PC-3 (cell line): ENCODE data around the gene DIP2C. TPM values are rescaled to one million over a fixed set of nuclear protein-coding genes. Genes with fewer than 3 reads are reported as not detected.

ENCODE experiments used
- ATAC-seq: fragments of 200-7000 bp; cut with Tn5 transposase; 2 replicates; pipeline ENCODE4 v1.9.1; 2020; ENCODE audit warnings: mild to moderate bottlenecking, moderate library complexity
- BruUV-seq: library from RNA; stranded (reverse); fragments of 400-500 nt; replicated peaks from 2 replicates; lab custom pipeline; 2021; lab: Mats Ljungman, UMichigan
- CTCF ChIA-PET: fragments of 300-600 bp; sonication (Branson Sonifier 250); formaldehyde crosslinking; loops from one replicate; lab custom pipeline; 2022; ENCODE audit warnings: antibody characterized with exemption; lab: Charles Lee
- POLR2A ChIA-PET: fragments of 300-600 bp; sonication (Branson Sonifier 250); formaldehyde crosslinking; loops from one replicate; lab custom pipeline; 2022; ENCODE audit warnings: antibody characterized with exemption; ENCODE audit not compliant: unreplicated experiment; lab: Charles Lee
- DNase-seq: peaks from one replicate; pipeline ENCODE4 v3.0.0-alpha.2; 2015
- H2AFZ ChIP-seq: fragments of 300-600 bp; sonication (generic); 2 replicates; pipeline ENCODE4 v1.6.0; 2016; ENCODE audit warnings: antibody characterized with exemption, low read length
- H3F3A ChIP-seq: fragments of 300-600 bp; sonication (generic); one replicate; pipeline ENCODE4 v1.6.0; 2017; ENCODE audit warnings: antibody characterized with exemption, low read length, control low read depth, mild to moderate bottlenecking; ENCODE audit not compliant: unreplicated experiment
- H3K27ac ChIP-seq: fragments of 300-600 bp; sonication (generic); 2 replicates; pipeline ENCODE4 v1.5.1; 2016; ENCODE audit warnings: mild to moderate bottlenecking, low read length
- H3K27me3 ChIP-seq: fragments of 300-600 bp; sonication (generic); 2 replicates; pipeline ENCODE4 v1.6.1; 2016; ENCODE audit warnings: low read length, mixed read lengths
- H3K36me3 ChIP-seq: fragments of 300-600 bp; sonication (generic); 2 replicates; pipeline ENCODE4 v1.6.1; 2016; ENCODE audit warnings: low read depth, mixed run types, low read length, mixed read lengths
- H3K4me1 ChIP-seq: fragments of 300-600 bp; sonication (generic); 2 replicates; pipeline ENCODE4 v1.5.1; 2016; ENCODE audit warnings: low read length; ENCODE audit not compliant: insufficient read depth
- H3K4me2 ChIP-seq: fragments of 300-600 bp; sonication (generic); 2 replicates; pipeline ENCODE4 v1.6.0; 2016; ENCODE audit warnings: low read length
- H3K4me3 ChIP-seq: fragments of 300-600 bp; sonication (generic); 2 replicates; pipeline ENCODE4 v1.5.1; 2016; ENCODE audit warnings: mild to moderate bottlenecking, low read length, mixed read lengths
- H3K79me2 ChIP-seq: fragments of 300-600 bp; sonication (generic); 2 replicates; pipeline ENCODE4 v1.6.1; 2017; ENCODE audit warnings: low read length, mixed read lengths
- H3K9ac ChIP-seq: fragments of 300-600 bp; sonication (generic); 2 replicates; pipeline ENCODE4 v1.6.0; 2016; ENCODE audit warnings: mild to moderate bottlenecking, low read length
- H3K9me2 ChIP-seq: fragments of 300-600 bp; sonication (generic); replicated peaks from 2 replicates; pipeline ENCODE4 v1.6.1; 2016; ENCODE audit warnings: mixed run types, low read length, mixed read lengths
- H3K9me3 ChIP-seq: fragments of 300-600 bp; sonication (generic); 2 replicates; pipeline ENCODE4 v1.6.1; 2016; ENCODE audit warnings: low read length, mixed read lengths
- H4K20me1 ChIP-seq: fragments of 300-600 bp; sonication (generic); 2 replicates; pipeline ENCODE4 v1.6.1; 2016; ENCODE audit warnings: low read length, mixed read lengths
- EZH2 ChIP-seq: fragments of 300-600 bp; sonication (generic); IDR thresholded peaks from one replicate; pipeline ENCODE4 v1.6.1; 2017; ENCODE audit warnings: antibody characterized with exemption, mild to moderate bottlenecking, low read length; ENCODE audit not compliant: unreplicated experiment
- EZH2phosphoT487 ChIP-seq: fragments of 300-600 bp; sonication (generic); IDR thresholded peaks from 2 replicates; pipeline ENCODE4 v1.6.1; 2018; ENCODE audit warnings: mild to moderate bottlenecking, antibody characterized with exemption, low read length, borderline replicate concordance
- intact Hi-C: fragments of 100-400 bp; cut with micrococcal nuclease; formaldehyde crosslinking; loops from 2 replicates; pipeline ENCODE4 v1.9.0; 2023
- total RNA-seq: library from RNA; depleted of rRNA; stranded (reverse); fragments of >200 nt; gene quantifications from 2 replicates; pipeline ENCODE4 v1.2.3, GENCODE V29; 2014
- TF ChIP-seq, protein P1 (sequence below): fragments of 300-600 bp; sonication (generic); conservative IDR thresholded peaks from 2 replicates; pipeline ENCODE4 v1.5.1; 2017; ENCODE audit warnings: antibody characterized with exemption, low read depth, mild to moderate bottlenecking, low read length

DIP2C gene
- total RNA-seq, 1 experiment from 2014 or later, result 3.1 TPM

DNA sequence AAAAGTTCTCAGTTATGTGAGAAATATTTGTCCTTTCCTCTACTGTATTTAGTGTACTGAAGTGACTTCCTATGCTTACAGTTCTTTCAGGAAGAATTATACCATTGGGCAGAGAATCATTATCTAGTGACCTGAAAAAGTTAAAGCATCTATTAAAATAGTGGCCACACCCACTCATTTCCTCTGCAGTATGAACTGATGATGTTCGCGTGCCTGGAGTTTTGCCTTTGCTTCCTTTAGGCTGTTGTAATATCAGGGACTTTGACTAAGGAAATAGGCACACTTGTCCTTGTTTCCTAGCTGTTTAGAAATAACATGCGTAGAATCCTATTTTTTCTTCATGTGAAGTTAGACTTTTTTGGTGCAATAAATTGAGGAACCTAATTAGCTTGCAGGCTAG lies 453.6 kb downstream of the DIP2C start:
- Histone ChIP-seq H3K79me2 (no peaks in the 10 kb centered on the region), H3K4me3 (no peak overlapping the region), H3K9ac (no peak overlapping the region), H3K9me3 (no peaks in the 10 kb centered on the region), H4K20me1 (no peaks in the 10 kb centered on the region), H3K36me3 (no peaks in the 10 kb centered on the region), H3K27me3 (no peaks in the 10 kb centered on the region), H2AFZ (no peak overlapping the region), H3K4me1 (peaks cover 8% of the 10 kb centered on the region), H3K9me2 (no peaks in the 10 kb centered on the region), H3F3A (no peaks in the 10 kb centered on the region), H3K4me2 (no peak overlapping the region), H3K27ac (no peak overlapping the region)
- TF ChIP-seq EZH2phosphoT487 (no peak), EZH2 (no peak)
- TF ChIP-seq, protein P1, sequence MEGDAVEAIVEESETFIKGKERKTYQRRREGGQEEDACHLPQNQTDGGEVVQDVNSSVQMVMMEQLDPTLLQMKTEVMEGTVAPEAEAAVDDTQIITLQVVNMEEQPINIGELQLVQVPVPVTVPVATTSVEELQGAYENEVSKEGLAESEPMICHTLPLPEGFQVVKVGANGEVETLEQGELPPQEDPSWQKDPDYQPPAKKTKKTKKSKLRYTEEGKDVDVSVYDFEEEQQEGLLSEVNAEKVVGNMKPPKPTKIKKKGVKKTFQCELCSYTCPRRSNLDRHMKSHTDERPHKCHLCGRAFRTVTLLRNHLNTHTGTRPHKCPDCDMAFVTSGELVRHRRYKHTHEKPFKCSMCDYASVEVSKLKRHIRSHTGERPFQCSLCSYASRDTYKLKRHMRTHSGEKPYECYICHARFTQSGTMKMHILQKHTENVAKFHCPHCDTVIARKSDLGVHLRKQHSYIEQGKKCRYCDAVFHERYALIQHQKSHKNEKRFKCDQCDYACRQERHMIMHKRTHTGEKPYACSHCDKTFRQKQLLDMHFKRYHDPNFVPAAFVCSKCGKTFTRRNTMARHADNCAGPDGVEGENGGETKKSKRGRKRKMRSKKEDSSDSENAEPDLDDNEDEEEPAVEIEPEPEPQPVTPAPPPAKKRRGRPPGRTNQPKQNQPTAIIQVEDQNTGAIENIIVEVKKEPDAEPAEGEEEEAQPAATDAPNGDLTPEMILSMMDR, result no peak
- DNase-seq (no peak), ATAC-seq (peak; percentile 18; the same call in 1 of the 2 replicates)
- ChIA-PET POLR2A (interaction anchor here (0.8 kb wide), 1 partner anchor 172 kb away, joined by 3 read pairs; no protein-coding TSS in a partner anchor), CTCF (no interaction called here)
- intact Hi-C loops, result loop anchor here (5.0 to 10.0 kb wide), 2 partner anchors 59 to 249 kb away; no protein-coding TSS in a partner anchor
- BruUV-seq, result no TSS peak

DNA sequence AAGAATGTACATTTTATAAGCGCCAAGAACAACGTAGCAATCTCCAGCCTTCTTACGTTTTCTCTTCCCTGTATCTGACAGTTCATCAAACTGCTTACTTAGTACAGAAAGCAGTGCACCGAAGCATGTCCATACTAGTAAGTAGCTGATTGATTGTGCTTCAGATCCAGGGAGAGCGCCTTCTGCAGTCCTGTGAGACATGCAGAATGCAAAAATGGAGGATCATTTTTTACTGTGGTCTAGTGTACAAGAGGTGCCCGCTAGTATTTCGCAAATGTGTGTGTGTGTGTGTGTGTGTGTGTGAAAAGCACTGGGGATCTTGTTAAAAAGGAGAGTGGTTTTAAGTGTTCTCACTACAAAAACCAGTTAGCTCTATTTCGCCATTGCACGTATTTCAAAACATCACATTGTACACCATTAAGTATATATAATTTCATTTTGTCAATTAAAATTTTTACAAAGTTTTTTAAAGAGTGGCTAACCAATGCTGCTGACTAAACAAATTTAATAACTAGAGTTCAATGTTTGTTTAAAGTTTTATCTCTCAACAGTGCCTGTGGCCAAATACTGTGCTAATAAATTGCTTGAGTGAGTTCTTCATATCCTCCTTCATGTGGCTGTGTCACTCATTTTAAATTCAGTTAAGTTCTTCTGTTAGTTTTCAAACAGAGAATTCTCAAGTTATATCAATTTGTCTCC lies 454.6 kb downstream of the DIP2C start:
- intact Hi-C loops, result loop anchor here (5.0 to 10.0 kb wide), 2 partner anchors 58 to 250 kb away; no protein-coding TSS in a partner anchor
- BruUV-seq, result no TSS peak
- H3K79me2 ChIP-seq, result no peaks in the 10 kb centered on the region
- TF ChIP-seq EZH2 (no peak), EZH2phosphoT487 (no peak)
- TF ChIP-seq, protein P1, result no peak
- DNase-seq, result no peak
- CTCF ChIA-PET, result interaction anchor here (0.6 kb wide), 1 partner anchor 686 kb away, joined by 7 read pairs; no protein-coding TSS in a partner anchor
- no peaks in the 10 kb centered on the region for H3K9me2 ChIP-seq
- peaks cover 7% of the 10 kb centered on the region for H3K4me1 ChIP-seq
- H3K9ac ChIP-seq, result no peak overlapping the region
- no peaks in the 10 kb centered on the region for H3K27me3 ChIP-seq
- no peak overlapping the region for H3K27ac ChIP-seq
- no peaks in the 10 kb centered on the region for H3F3A ChIP-seq
- H3K4me2 ChIP-seq, result no peak overlapping the region
- POLR2A ChIA-PET, result no interaction called here
- no peak overlapping the region for H3K4me3 ChIP-seq
- no peaks in the 10 kb centered on the region for H3K9me3 ChIP-seq
- H2AFZ ChIP-seq, result no peak overlapping the region
- ATAC-seq, result 0 out of 2 replicates have a peak, but pooled peaks have one; percentile 27
- H4K20me1 ChIP-seq, result no peaks in the 10 kb centered on the region
- no peaks in the 10 kb centered on the region; the same call in 1 of the 2 replicates for H3K36me3 ChIP-seq

- ChIA-PET POLR2A (no interaction called here), CTCF (no interaction called here)
- Histone ChIP-seq H3K9ac (no peak overlapping the region), H3F3A (no peaks in the 10 kb centered on the region), H3K27me3 (no peaks in the 10 kb centered on the region), H3K79me2 (no peaks in the 10 kb centered on the region), H3K36me3 (no peaks in the 10 kb centered on the region; the same call in 1 of the 2 replicates), H3K4me1 (no peaks in the 10 kb centered on the region), H2AFZ (no peak overlapping the region), H4K20me1 (no peaks in the 10 kb centered on the region), H3K27ac (no peak overlapping the region), H3K9me3 (no peaks in the 10 kb centered on the region), H3K9me2 (no peaks in the 10 kb centered on the region), H3K4me2 (no peak overlapping the region), H3K4me3 (no peak overlapping the region)
- TF ChIP-seq EZH2 (no peak), EZH2phosphoT487 (no peak)
- TF ChIP-seq, protein P1, result no peak
- intact Hi-C loops, result loop anchor here (10.0 kb wide), 1 partner anchor 252 kb away; no protein-coding TSS in a partner anchor
- ATAC-seq (no peak), DNase-seq (no peak)
- no TSS peak for BruUV-seq
Observed at GRCh38 chr10:232878-233277, 456.6 kb downstream of the DIP2C start.
